HepG2 (cell line): ENCODE measurements around the gene ZNF175. TPM values are rescaled to one million over a fixed set of nuclear protein-coding genes. Genes with fewer than 3 reads are reported as not detected.
A peak's percentile ranks its signal among the peaks of the same experiment; 100 is the strongest.

Experiments used
- ATAC-seq: fragments of 200-7000 bp; cut with Tn5 transposase; 3 replicates; pipeline ENCODE4 v1.9.1; 2020; ENCODE audit warnings: mild to moderate bottlenecking, moderate library complexity
- BruUV-seq: library from RNA; stranded (reverse); fragments of 400-500 nt; replicated peaks from 2 replicates; lab custom pipeline; 2021; lab: Mats Ljungman, UMichigan
- CTCF ChIA-PET: fragments of 300-600 bp; formaldehyde crosslinking; extraction: SDS; loops from one replicate; lab custom pipeline; 2021; ENCODE audit warnings: low total read pairs, inconsistent platforms, low intra/inter-chr PET ratio; lab: Yijun Ruan, JAX
- POLR2A ChIA-PET: fragments of 350-600 bp; sonication (Branson Sonifier 250); formaldehyde crosslinking; loops from one replicate; lab custom pipeline; 2020; ENCODE audit warnings: antibody characterized with exemption, inconsistent platforms; lab: Yijun Ruan, JAX
- DNase-seq: peaks from one replicate; pipeline ENCODE4 v3.0.0-alpha.2; 2015; ENCODE audit warnings: low spot score
- FAIRE-seq: peaks from 3 replicates; lab custom pipeline; 2011; peaks lifted over from hg19 to GRCh38; lab: Jason Lieb, UNC
- H2AFZ ChIP-seq: one replicate; pipeline ENCODE4 v1.6.1; 2011; ENCODE audit warnings: low read length, inconsistent platforms
- H3K27ac ChIP-seq: fragments of 300-600 bp; 3 replicates; pipeline ENCODE4 v1.8.0; 2011; ENCODE audit warnings: mixed run types, mild to moderate bottlenecking, mixed read lengths, low read length, inconsistent platforms; ENCODE audit not compliant: insufficient read depth; ENCODE audit errors: extremely low read length
- H3K27me3 ChIP-seq, 2 experiments: fragments of 200-600 bp in 1 of 2; 2 replicates in 1 of 2; 3 replicates in 1 of 2; pipeline versions ENCODE4 v1.6.0 to v1.8.0; 2011; ENCODE audit warnings: low read length in 2 of 2, mild to moderate bottlenecking in 2 of 2, moderate library complexity in 2 of 2, inconsistent platforms in 1 of 2; ENCODE audit not compliant: insufficient read depth in 2 of 2, control insufficient read depth in 1 of 2
- H3K36me3 ChIP-seq, 2 experiments: fragments of 200-600 bp in 1 of 2; replicated peaks in 1 of 2; 2 replicates in 1 of 2; 3 replicates in 1 of 2; pipeline versions ENCODE4 v1.5.1 to v1.8.0; 2011; ENCODE audit warnings: low read length in 2 of 2, inconsistent platforms in 1 of 2; ENCODE audit not compliant: insufficient read depth in 2 of 2, control insufficient read depth in 1 of 2
- H3K4me1 ChIP-seq: 2 replicates; pipeline ENCODE4 v1.5.1; 2012; ENCODE audit warnings: low read length, inconsistent platforms; ENCODE audit not compliant: insufficient read depth
- H3K4me2 ChIP-seq: 2 replicates; pipeline ENCODE4 v1.6.0; 2011; ENCODE audit warnings: low read depth, low read length, inconsistent platforms
- H3K4me3 ChIP-seq, 3 experiments: fragments of 200-600 bp in 1 of 3; sonication (generic), shearing (Covaris generic) in 1 of 3; replicated peaks in 1 of 3; 2 replicates each; pipeline ENCODE4 v1.5.1; 2011 to 2016; ENCODE audit warnings: low read length in 3 of 3, inconsistent platforms in 2 of 3, low read depth in 2 of 3, mild to moderate bottlenecking in 2 of 3, control low read depth in 1 of 3, mixed read lengths in 1 of 3; ENCODE audit not compliant: insufficient read depth in 1 of 3
- H3K79me2 ChIP-seq: one replicate; pipeline ENCODE4 v1.6.1; 2011; ENCODE audit warnings: low read length, inconsistent platforms; ENCODE audit not compliant: insufficient read depth
- H3K9ac ChIP-seq: 2 replicates; pipeline ENCODE4 v1.6.0; 2011; ENCODE audit warnings: mild to moderate bottlenecking, low read depth, low read length, inconsistent platforms; ENCODE audit not compliant: insufficient read depth
- H3K9me3 ChIP-seq: 2 replicates; pipeline ENCODE4 v1.5.1; 2012; ENCODE audit warnings: mild to moderate bottlenecking, low read length
- H4K20me1 ChIP-seq: 2 replicates; pipeline ENCODE4 v1.6.0; 2011; ENCODE audit warnings: inconsistent platforms, mild to moderate bottlenecking, low read length, moderate library complexity; ENCODE audit not compliant: insufficient read depth
- CEBPB ChIP-seq: IDR thresholded peaks from 2 replicates; pipeline ENCODE4 v1.6.1; 2011; ENCODE audit warnings: low read depth, low read length, improper control_type of control experiment, borderline replicate concordance
- CEBPG ChIP-seq: IDR thresholded peaks from 2 replicates; pipeline ENCODE4 v1.6.1; 2016
- CHD4 ChIP-seq: fragments of 200-600 bp; sonication (generic); IDR thresholded peaks from 2 replicates; pipeline ENCODE4 v1.7.0; 2017; ENCODE audit warnings: mild to moderate bottlenecking, low read length, borderline replicate concordance
- MEF2D ChIP-seq: sonication (generic); formaldehyde crosslinking; IDR thresholded peaks from 2 replicates; pipeline ENCODE4 v1.5.1; 2020; ENCODE audit warnings: mild to moderate bottlenecking, missing genetic modification reagents
- RCOR2 ChIP-seq: IDR thresholded peaks from 2 replicates; pipeline ENCODE4 v1.6.1; 2016; ENCODE audit warnings: missing biosample characterization, missing genetic modification reagents
- ZBTB21 ChIP-seq: sonication (generic); formaldehyde crosslinking; IDR thresholded peaks from 2 replicates; pipeline ENCODE4 v1.4.0; 2020; ENCODE audit warnings: missing genetic modification reagents
- ZMYM3 ChIP-seq: sonication (generic); formaldehyde crosslinking; IDR thresholded peaks from 2 replicates; pipeline ENCODE4 v1.5.1; 2020; ENCODE audit warnings: mild to moderate bottlenecking, missing genetic modification reagents
- ZNF335 ChIP-seq: sonication (generic); formaldehyde crosslinking; IDR thresholded peaks from 2 replicates; pipeline ENCODE4 v1.4.0; 2020; ENCODE audit warnings: missing genetic modification reagents
- WGBS: methylation state at CpG from one replicate; pipeline ENCODE4 v1.1.6; 2017; ENCODE audit warnings: low lambda C conversion rate; 5-methylcytosine and 5-hydroxymethylcytosine counted together
- in situ Hi-C: cut with HindIII; loops from 2 replicates; pipeline ENCODE4 v1.10.0; 2017; ENCODE audit warnings: low pct_unique_long_range_greater_than_20kb; ENCODE audit not compliant: extremely low pct_ligation_motif_present
- intact Hi-C: fragments of 100-400 bp; cut with micrococcal nuclease; formaldehyde crosslinking; loops from one replicate; pipeline ENCODE4 v1.10.0; 2022; ENCODE audit not compliant: unreplicated experiment
- polyA plus RNA-seq, 8 experiments: library from polyadenylated mRNA; depleted of rRNA in 3 of 8; stranded (reverse) in 7 of 8; unstranded in 1 of 8; fragments of >200 nt; fragmentation: Illumina TruSeq in 4 of 8; extraction: Trizol in 4 of 8; gene quantifications; 2 replicates each; pipeline versions ENCODE4 v1.2.1 to v1.2.3, GENCODE V29; 2011 to 2016; ENCODE audit warnings: low read depth in 4 of 8, missing spikeins in 1 of 8, mixed read lengths in 1 of 8; ENCODE audit not compliant: insufficient read depth in 1 of 8
- total RNA-seq, 5 experiments: library from RNA; depleted of rRNA; stranded (reverse); fragments of >200 nt; fragmentation: Illumina TruSeq; extraction: Trizol; gene quantifications; 2 replicates each; pipeline ENCODE4 v1.2.3, GENCODE V29; 2016; ENCODE audit warnings: low read depth in 1 of 5

Gene ZNF175
- total and polyA plus RNA-seq, 2 of the 13 experiments (the other 11 are each of a cell fraction or from before 2014, with no cell fraction given), result 1.2 to 1.5 TPM

DNA sequence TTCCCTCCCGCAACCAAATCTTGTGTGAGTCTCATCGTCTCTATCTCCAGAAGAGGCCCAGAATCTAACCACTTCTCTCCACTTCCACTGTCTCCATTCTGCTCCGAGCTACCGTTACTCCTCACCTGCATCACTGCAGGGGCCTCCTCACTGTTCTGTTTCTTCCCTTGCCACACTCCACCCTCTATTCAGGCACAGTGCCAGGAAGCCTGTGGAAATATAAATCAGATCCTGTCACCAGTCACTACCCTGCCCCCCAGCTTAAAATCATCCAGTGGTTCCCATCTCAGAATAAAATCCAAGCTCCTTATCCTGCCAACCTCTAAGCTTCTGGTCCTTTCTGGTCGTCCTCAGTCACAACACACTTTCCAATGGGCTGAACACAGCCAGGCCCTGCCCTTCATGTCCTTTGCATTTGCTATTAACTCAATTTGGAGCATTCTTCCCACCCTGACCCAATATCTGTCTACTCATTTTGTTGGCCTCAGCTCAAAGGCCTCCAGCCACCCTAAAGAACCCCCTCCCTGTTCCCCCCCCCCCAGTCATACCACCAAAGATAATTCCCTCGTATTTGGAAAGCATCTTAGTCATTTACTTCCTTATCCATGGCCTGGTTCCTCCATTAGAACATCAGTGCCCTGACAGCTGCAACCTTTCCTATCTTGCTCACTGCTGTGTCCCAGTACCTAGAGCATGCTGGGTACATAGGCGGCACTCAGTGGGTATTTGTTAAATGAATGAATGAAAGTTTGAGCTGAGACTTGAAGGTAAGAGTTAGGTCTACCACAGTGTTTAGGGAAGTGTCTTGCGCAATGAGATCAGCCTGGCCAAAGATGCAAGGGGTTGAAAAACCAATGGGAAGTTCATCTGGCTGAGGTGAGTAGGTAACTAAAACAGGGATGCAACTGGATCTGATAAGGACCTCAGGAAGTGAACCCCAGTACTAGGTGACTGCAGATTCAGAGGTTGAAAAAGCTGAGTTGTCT is 24.4 kb downstream of the ZNF175 start:
- ChIA-PET POLR2A (interaction anchor here (1.8 kb wide), 1 partner anchor 256 kb away, joined by 3 read pairs; no protein-coding TSS in a partner anchor), CTCF (no interaction called here)
- FAIRE-seq (no peak), DNase-seq (no peak)
- no peak overlapping the region for H3K4me3 ChIP-seq
- no TSS peak for BruUV-seq
- WGBS, result 69% methylated on average over 8 of the region's 8 CpGs
- H3K27me3 ChIP-seq, result no peaks in the 10 kb centered on the region; a peak in 1 of 5 replicates
- H3K9ac ChIP-seq, result no peak overlapping the region
- no peak overlapping the region for H3K27ac ChIP-seq
- peak overlapping the region; percentile 68; the same call in 1 of the 2 replicates for H3K4me2 ChIP-seq
- intact Hi-C loops, result no loop called here
- no peaks in the 10 kb centered on the region for H4K20me1 ChIP-seq
- TF ChIP-seq ZBTB21 (CRISPR knock-in tag), result no peak
- TF ChIP-seq ZMYM3, result no peak
- TF ChIP-seq RCOR2 (CRISPR knock-in tag), result no peak
- TF ChIP-seq CHD4, result no peak
- TF ChIP-seq ZNF335 (CRISPR knock-in tag), result no peak
- 0 out of 2 replicates have a peak, but pooled peaks have one; percentile 29 for TF ChIP-seq CEBPG (CRISPR knock-in tag)
- no peak for TF ChIP-seq MEF2D (CRISPR knock-in tag)
- TF ChIP-seq CEBPB, result peak; percentile 86
- TF ChIP-seq, all 625 proteins: peak for 2
- Histone ChIP-seq H2AFZ (no peak overlapping the region), H3K9me3 (no peaks in the 10 kb centered on the region), H3K79me2 (no peaks in the 10 kb centered on the region), H3K36me3 (no peaks in the 10 kb centered on the region), H3K4me1 (peaks cover 6% of the 10 kb centered on the region; the same call in 1 of the 2 replicates)
- in situ Hi-C loops, result no loop called here
- no peak for ATAC-seq
